ENCODE data around the gene KIF20B. TPM values are rescaled to one million over a fixed set of nuclear protein-coding genes. Genes with fewer than 3 reads are reported as not detected.

KIF20B gene
- total RNA-seq, 1 experiment from 2014 or later, result 50.2 TPM

- no peak for TF ChIP-seq ELF1 (IDR thresholded peaks at IDR 0.05; ENCODE audit: borderline replicate concordance, low read depth)
- no peak for TF ChIP-seq FOSL1 (IDR thresholded peaks at IDR 0.05; ENCODE audit: low read depth)
These were observed 6.1 kb upstream of the KIF20B start (continued) for GRCh38 chr10:89695307-89695706.

- intact Hi-C loops (cut with micrococcal nuclease), result no loop called here
- Histone ChIP-seq H3K27ac (ENCODE audit: low read depth, low read length) (no peak overlapping the region), H3K79me2 (ENCODE audit: insufficient read depth, low read length) (peaks cover 16% of the 10 kb centered on the region), H3K9me3 (ENCODE audit: control insufficient read depth in 1 of 2, insufficient read depth in 1 of 2, low read depth in 1 of 2, low read length in 2 of 2) (no peaks in the 10 kb centered on the region), H4K20me1 (ENCODE audit: insufficient read depth) (no peaks in the 10 kb centered on the region), H2AFZ (ENCODE audit: low read depth, low read length, poor library complexity, severe bottlenecking) (no peak overlapping the region), H3K36me3 (ENCODE audit: control insufficient read depth in 1 of 2, insufficient read depth in 2 of 2, low read length in 2 of 2) (no peaks in the 10 kb centered on the region), H3K4me2 (ENCODE audit: low read length) (no peak overlapping the region), H3K9me2 (ENCODE audit: insufficient read depth) (no peaks in the 10 kb centered on the region), H3K9ac (ENCODE audit: low read length) (no peak overlapping the region), H3K4me3 (replicated peaks in 1 of 2; ENCODE audit: low read depth in 1 of 2, low read length in 2 of 2) (no peak overlapping the region), H3K4me1 (ENCODE audit: control insufficient read depth in 1 of 2, insufficient read depth in 2 of 2, low read length in 2 of 2) (peaks cover 9 to 27% of the 10 kb centered on the region in 2 experiments), H3K27me3 (ENCODE audit: insufficient read depth, low read length) (no peaks in the 10 kb centered on the region)
- BruUV-seq (replicated peaks), result no TSS peak
- DNase-seq (ENCODE audit: low read depth, low spot score) (no peak), ATAC-seq (no peak)
- POLR2A ChIA-PET, result no interaction called here
- no peak for TF ChIP-seq CBX3 (IDR thresholded peaks at IDR 0.05; ENCODE audit: low read depth)
- no peak for TF ChIP-seq YY1 (IDR thresholded peaks at IDR 0.05; ENCODE audit: extremely low read depth, insufficient replicate concordance, low read depth, low read length)
- TF ChIP-seq POLR2AphosphoS5 (IDR thresholded peaks at IDR 0.05; ENCODE audit: low read depth, low read length), result no peak
- no peak for TF ChIP-seq ZFX (IDR thresholded peaks at IDR 0.05)
- no peak for TF ChIP-seq ZBTB33 (IDR thresholded peaks at IDR 0.05; ENCODE audit: extremely low read depth, insufficient replicate concordance, low read length)
- TF ChIP-seq CTCF (IDR thresholded peaks at IDR 0.05 in 2 of 3, conservative IDR thresholded peaks at IDR 0.05 in 1 of 3; ENCODE audit: borderline replicate concordance in 1 of 3, insufficient read depth in 1 of 3, low read depth in 2 of 3, low read length in 2 of 3), result no peak
- CTCF ChIA-PET, result no interaction called here
- RAD21 ChIA-PET (ENCODE audit: low non-redundant PET in 1 of 2, low total read pairs in 2 of 2, uncharacterized antibody in 2 of 2, unreplicated experiment in 2 of 2), result no interaction called here
These were observed 3.4 kb upstream of the KIF20B start for GRCh38 chr10:89697946-89698345.
